Caco-2 (cell line): ENCODE data around the gene EZH2. TPM values are rescaled to one million over a fixed set of nuclear protein-coding genes. Genes with fewer than 3 reads are reported as not detected.

Experiments used
- BruUV-seq: library from RNA; stranded (reverse); fragments of 400-500 nt; replicated peaks from 2 replicates; lab custom pipeline; 2021; lab: Mats Ljungman, UMichigan
- CTCF ChIA-PET: fragments of 300-600 bp; sonication (Branson Sonifier 250); formaldehyde crosslinking; loops from one replicate; lab custom pipeline; 2022; ENCODE audit warnings: antibody characterized with exemption; lab: Charles Lee
- POLR2A ChIA-PET: fragments of 300-600 bp; sonication (Branson Sonifier 250); formaldehyde crosslinking; loops from one replicate; lab custom pipeline; 2022; ENCODE audit warnings: antibody characterized with exemption; lab: Charles Lee
- DNase-seq, 2 experiments: peaks; one replicate each; pipeline versions ENCODE4 v3.0.0 to v3.0.0-alpha.2; 2020 to 2022
- H3K27me3 ChIP-seq: replicated peaks from 2 replicates; pipeline ENCODE4 v1.6.0; 2011; ENCODE audit warnings: low read length; ENCODE audit not compliant: control insufficient read depth, insufficient read depth
- H3K36me3 ChIP-seq: 2 replicates; pipeline ENCODE4 v1.5.1; 2011; ENCODE audit warnings: low read length; ENCODE audit not compliant: control insufficient read depth, insufficient read depth
- H3K4me1 ChIP-seq: fragments of 250-450 bp; sonication (Bioruptor Pico); 2 replicates; pipeline ENCODE4 v1.5.1; 2020; ENCODE audit warnings: mild to moderate bottlenecking
- H3K4me3 ChIP-seq: 2 replicates; pipeline ENCODE4 v1.5.1; 2011; ENCODE audit warnings: low read depth, mild to moderate bottlenecking, control low read depth, low read length
- H3K9me3 ChIP-seq: fragments of 250-450 bp; sonication (Bioruptor Pico); 2 replicates; pipeline ENCODE4 v1.5.1; 2020; ENCODE audit warnings: mild to moderate bottlenecking, moderate library complexity
- H3K27ac Mint-ChIP-seq: one replicate; pipeline ENCODE4 v1.8.0; 2022; ENCODE audit warnings: mixed read lengths; ENCODE audit not compliant: unreplicated experiment
- H3K27me3 Mint-ChIP-seq: one replicate; pipeline ENCODE4 v1.8.0; 2022; ENCODE audit warnings: mixed read lengths; ENCODE audit not compliant: insufficient read depth, unreplicated experiment
- H3K36me3 Mint-ChIP-seq: one replicate; pipeline ENCODE4 v1.8.0; 2022; ENCODE audit warnings: mild to moderate bottlenecking, mixed read lengths; ENCODE audit not compliant: insufficient read depth, unreplicated experiment
- H3K4me1 Mint-ChIP-seq: one replicate; pipeline ENCODE4 v1.8.0; 2022; ENCODE audit warnings: low read depth, mixed read lengths; ENCODE audit not compliant: unreplicated experiment
- H3K4me3 Mint-ChIP-seq: one replicate; pipeline ENCODE4 v1.8.0; 2022; ENCODE audit warnings: mild to moderate bottlenecking, moderate library complexity, mixed read lengths; ENCODE audit not compliant: unreplicated experiment
- H3K9me3 Mint-ChIP-seq: one replicate; pipeline ENCODE4 v1.8.0; 2022; ENCODE audit warnings: mixed read lengths; ENCODE audit not compliant: unreplicated experiment
- CTCF ChIP-seq, 2 experiments: fragments of 200-600 bp in 1 of 2; IDR thresholded peaks; 1 replicate in 1 of 2; 2 replicates in 1 of 2; pipeline versions ENCODE4 v1.5.1 to v1.8.0; 2011 to 2022; ENCODE audit warnings: antibody characterized with exemption in 1 of 2, control low read depth in 1 of 2, inconsistent platforms in 1 of 2, low read depth in 1 of 2, low read length in 1 of 2, mild to moderate bottlenecking in 1 of 2, moderate library complexity in 1 of 2; ENCODE audit not compliant: insufficient read depth in 1 of 2, severe bottlenecking in 1 of 2, unreplicated experiment in 1 of 2
- intact Hi-C: fragments of 100-400 bp; cut with micrococcal nuclease; formaldehyde crosslinking; loops from one replicate; pipeline ENCODE4 v1.10.0; 2022; ENCODE audit not compliant: unreplicated experiment
- total RNA-seq: library from RNA; stranded (reverse); gene quantifications from 2 replicates; pipeline ENCODE4 v1.2.3, GENCODE V29; 2022

EZH2 gene
- total RNA-seq, 1 experiment from 2014 or later, result 63.7 TPM

GRCh38 chr7:148901178-148901577 lies 17.1 kb upstream of the EZH2 start:
- no peak overlapping the region for H3K27ac Mint-ChIP-seq
- H3K4me1 Mint-ChIP-seq, result peaks cover 5% of the 10 kb centered on the region
- Histone ChIP-seq H3K27me3 (no peaks in the 10 kb centered on the region; the same call in 1 of the 2 replicates), H3K9me3 (no peaks in the 10 kb centered on the region), H3K4me3 (no peak overlapping the region), H3K4me1 (peaks cover 11% of the 10 kb centered on the region; the same call in 1 of the 2 replicates), H3K36me3 (no peaks in the 10 kb centered on the region)
- ChIA-PET POLR2A (no interaction called here), CTCF (no interaction called here)
- no TSS peak for BruUV-seq
- DNase-seq, result no peak
- no peak for TF ChIP-seq CTCF (IDR thresholded peaks at IDR 0.05; ENCODE audit: insufficient read depth in 1 of 2, low read depth in 1 of 2, low read length in 1 of 2, severe bottlenecking in 1 of 2, unreplicated experiment in 1 of 2)
- H3K27me3 Mint-ChIP-seq, result no peaks in the 10 kb centered on the region
- intact Hi-C loops, result no loop called here
- no peaks in the 10 kb centered on the region for H3K36me3 Mint-ChIP-seq
- H3K4me3 Mint-ChIP-seq, result no peak overlapping the region
- no peaks in the 10 kb centered on the region for H3K9me3 Mint-ChIP-seq

- intact Hi-C loops, result no loop called here
- peak overlapping the region; percentile 60 for H3K4me3 Mint-ChIP-seq
- Histone ChIP-seq H3K36me3 (no peaks in the 10 kb centered on the region), H3K4me3 (no peak overlapping the region), H3K9me3 (no peaks in the 10 kb centered on the region), H3K27me3 (no peaks in the 10 kb centered on the region), H3K4me1 (0 out of 2 replicates have a peak, but pooled peaks cover 6% of the 10 kb centered on the region)
- H3K4me1 Mint-ChIP-seq, result peaks cover 5% of the 10 kb centered on the region
- H3K36me3 Mint-ChIP-seq, result no peaks in the 10 kb centered on the region
- DNase-seq, result peak in 1 of 2 experiments; percentile 17
- BruUV-seq, result no TSS peak
- no peak overlapping the region for H3K27ac Mint-ChIP-seq
- H3K9me3 Mint-ChIP-seq, result no peaks in the 10 kb centered on the region
- POLR2A ChIA-PET, result no interaction called here
- no peak for TF ChIP-seq CTCF (IDR thresholded peaks at IDR 0.05; ENCODE audit: insufficient read depth in 1 of 2, low read depth in 1 of 2, low read length in 1 of 2, severe bottlenecking in 1 of 2, unreplicated experiment in 1 of 2)
- H3K27me3 Mint-ChIP-seq, result no peaks in the 10 kb centered on the region
- CTCF ChIA-PET, result no interaction called here
Observed at GRCh38 chr7:148898845-148899484, 14.9 kb upstream of the EZH2 start.

- Histone ChIP-seq H3K4me1 (0 out of 2 replicates have a peak, but pooled peaks cover 6% of the 10 kb centered on the region), H3K36me3 (no peaks in the 10 kb centered on the region), H3K4me3 (no peak overlapping the region), H3K9me3 (no peaks in the 10 kb centered on the region), H3K27me3 (no peaks in the 10 kb centered on the region)
- ChIA-PET CTCF (no interaction called here), POLR2A (no interaction called here)
- H3K9me3 Mint-ChIP-seq, result no peaks in the 10 kb centered on the region
- no peak for DNase-seq
- H3K4me1 Mint-ChIP-seq, result peaks cover 5% of the 10 kb centered on the region
- no peaks in the 10 kb centered on the region for H3K27me3 Mint-ChIP-seq
- BruUV-seq, result no TSS peak
- TF ChIP-seq CTCF (IDR thresholded peaks at IDR 0.05; ENCODE audit: insufficient read depth in 1 of 2, low read depth in 1 of 2, low read length in 1 of 2, severe bottlenecking in 1 of 2, unreplicated experiment in 1 of 2), result no peak
- intact Hi-C loops, result no loop called here
- no peaks in the 10 kb centered on the region for H3K36me3 Mint-ChIP-seq
- H3K27ac Mint-ChIP-seq, result no peak overlapping the region
- no peak overlapping the region for H3K4me3 Mint-ChIP-seq
Observed at GRCh38 chr7:148894591-148894990, 10.5 kb upstream of the EZH2 start.
